Panc1 (cell line): Measurements from ENCODE around the gene PSRC1.
A peak's percentile ranks its signal among the peaks of the same experiment; 100 is the strongest.

Experiments used
- CTCF ChIP-seq: fragments of 450-650 bp; IDR thresholded peaks from 2 replicates; pipeline ENCODE4 v1.5.1; 2017; ENCODE audit warnings: mild to moderate bottlenecking
- POLR2AphosphoS5 ChIP-seq: IDR thresholded peaks from 2 replicates; pipeline ENCODE4 v1.6.1; 2012; ENCODE audit warnings: mild to moderate bottlenecking, low read depth, low read length, moderate library complexity
- TCF7L2 ChIP-seq: IDR thresholded peaks from 2 replicates; pipeline ENCODE4 v1.6.1; 2011; ENCODE audit warnings: mild to moderate bottlenecking, low read depth, low read length, inconsistent platforms

- peak; percentile 62 for TF ChIP-seq POLR2AphosphoS5
- TF ChIP-seq CTCF = peak; percentile 38
- no peak for TF ChIP-seq TCF7L2
Observed at GRCh38 chr1:109282952-109283747, at the start of gene PSRC1.
